OCI-LY3 (cell line): ENCODE measurements around the gene GADL1.

Experiments used
- H2AFZ ChIP-seq: fragments of 200-600, 300-600 bp; shearing (Covaris generic); 2 replicates; pipeline ENCODE4 v1.6.0; 2014; ENCODE audit warnings: antibody characterized with exemption, low read depth, low read length
- H3K27ac ChIP-seq: fragments of 200-600, 300-600 bp; sonication (generic); 2 replicates; pipeline ENCODE4 v1.5.1; 2014; ENCODE audit warnings: mild to moderate bottlenecking, low read length, moderate library complexity, mixed read lengths
- H3K27me3 ChIP-seq: fragments of 200-600, 300-600 bp; sonication (generic); 2 replicates; pipeline ENCODE4 v1.6.1; 2014; ENCODE audit warnings: low read depth, low read length, mixed read lengths
- H3K36me3 ChIP-seq: fragments of 200-600, 300-600 bp; sonication (generic); replicated peaks from 2 replicates; pipeline ENCODE3; 2014; ENCODE audit warnings: low read depth, low read length, mixed read lengths
- H3K4me1 ChIP-seq: fragments of 300-600, 200-600 bp; sonication (generic); 2 replicates; pipeline ENCODE4 v1.6.1; 2014; ENCODE audit warnings: low read length, mixed read lengths
- H3K4me2 ChIP-seq: fragments of 200-600, 300-600 bp; sonication (generic); 2 replicates; pipeline ENCODE4 v1.6.1; 2014; ENCODE audit warnings: low read length, mixed read lengths
- H3K4me3 ChIP-seq: fragments of 300-600, 200-600 bp; sonication (generic); 2 replicates; pipeline ENCODE4 v1.5.1; 2014; ENCODE audit warnings: antibody characterized with exemption, mild to moderate bottlenecking, low read length, moderate library complexity
- H3K79me2 ChIP-seq: fragments of 300-600, 200-600 bp; shearing (Covaris generic); 2 replicates; pipeline ENCODE4 v1.6.1; 2014; ENCODE audit warnings: mild to moderate bottlenecking, low read length, mixed read lengths
- H3K9ac ChIP-seq: fragments of 300-600, 200-600 bp; shearing (Covaris generic); 2 replicates; pipeline ENCODE4 v1.6.0; 2014; ENCODE audit warnings: mild to moderate bottlenecking, low read length, moderate library complexity
- H3K9me3 ChIP-seq: fragments of 200-600, 300-600 bp; shearing (Covaris generic); 2 replicates; pipeline ENCODE4 v1.6.1; 2014; ENCODE audit warnings: low read length, mixed read lengths; ENCODE audit not compliant: insufficient read depth
- H4K20me1 ChIP-seq: fragments of 200-600, 300-600 bp; sonication (generic); 2 replicates; pipeline ENCODE4 v1.6.1; 2016; ENCODE audit warnings: low read length, mixed read lengths; ENCODE audit not compliant: insufficient read depth
- CTCF ChIP-seq: fragments of 200-600, 300-600 bp; sonication (generic); IDR thresholded peaks from 2 replicates; pipeline ENCODE4 v1.5.1; 2014; ENCODE audit warnings: antibody characterized with exemption, low read length, low read depth
- EZH2phosphoT487 ChIP-seq: fragments of 200-600 bp; shearing (Covaris generic); IDR thresholded peaks from 2 replicates; pipeline ENCODE4 v1.6.1; 2018; ENCODE audit warnings: antibody characterized with exemption, mixed run types, low read depth

The GADL1 gene

DNA sequence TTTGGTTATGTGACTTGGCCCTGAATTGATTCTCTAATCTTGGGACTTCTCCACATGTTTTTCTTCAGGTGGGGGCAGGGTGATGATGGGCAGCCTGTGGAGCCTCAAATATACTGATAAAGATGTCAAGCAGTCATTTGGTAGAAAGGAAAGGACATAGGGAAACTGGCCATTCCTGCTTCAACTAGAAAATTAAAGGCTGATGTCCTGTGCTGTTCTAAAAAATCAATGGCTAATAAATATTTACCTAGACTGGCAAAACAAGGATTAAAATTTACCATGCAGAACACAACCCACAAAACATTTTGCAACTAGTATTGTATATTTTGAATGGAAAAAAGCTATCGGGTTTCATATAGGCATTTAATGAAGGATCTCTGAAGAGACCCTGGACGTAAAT is 133.7 kb downstream of the GADL1 start:
- Histone ChIP-seq H3K9ac (no peak overlapping the region), H3K36me3 (no peaks in the 10 kb centered on the region), H3K4me2 (no peak overlapping the region), H3K4me1 (no peaks in the 10 kb centered on the region), H3K27ac (no peak overlapping the region), H2AFZ (no peak overlapping the region), H3K27me3 (no peaks in the 10 kb centered on the region), H3K79me2 (no peaks in the 10 kb centered on the region), H3K9me3 (no peaks in the 10 kb centered on the region), H3K4me3 (no peak overlapping the region), H4K20me1 (no peaks in the 10 kb centered on the region)
- TF ChIP-seq EZH2phosphoT487: no peak

DNA sequence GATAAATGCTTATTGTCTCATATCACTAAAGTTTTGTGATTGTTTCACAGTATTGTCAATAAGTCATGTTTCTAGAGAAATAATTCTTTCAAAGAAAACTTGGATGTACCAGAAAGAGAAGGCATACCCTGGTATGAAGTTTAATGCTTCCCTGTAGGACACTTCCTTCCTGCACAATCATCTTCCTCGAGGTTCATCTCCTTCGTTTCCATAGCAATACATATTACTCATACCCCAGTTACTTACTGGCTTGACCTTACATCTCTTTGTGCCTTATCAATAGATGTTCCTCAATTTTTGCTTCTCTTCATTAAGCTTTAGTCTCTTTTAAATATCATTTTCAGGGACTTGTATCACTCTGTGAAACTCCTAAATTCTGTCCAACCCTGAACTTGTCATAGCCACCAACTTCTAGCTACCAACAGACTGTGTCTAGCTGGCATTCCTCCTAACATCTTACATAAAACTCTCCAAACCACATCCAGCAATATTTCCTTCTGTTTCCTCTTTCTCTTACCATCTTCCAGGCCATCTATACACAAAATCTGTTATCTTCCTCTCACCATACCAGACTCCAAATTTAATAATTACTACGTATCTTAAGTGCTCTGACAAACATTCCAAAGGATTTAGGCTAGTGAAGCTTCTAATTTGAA is 134.3 kb downstream of the GADL1 start:
- H3K4me2 ChIP-seq: no peak overlapping the region
- H2AFZ ChIP-seq: no peak overlapping the region
- no peak overlapping the region for H3K4me3 ChIP-seq
- H4K20me1 ChIP-seq: no peaks in the 10 kb centered on the region
- no peaks in the 10 kb centered on the region for H3K27me3 ChIP-seq
- no peaks in the 10 kb centered on the region for H3K4me1 ChIP-seq
- H3K9me3 ChIP-seq: no peaks in the 10 kb centered on the region
- H3K36me3 ChIP-seq: no peaks in the 10 kb centered on the region
- no peak for TF ChIP-seq EZH2phosphoT487
- no peak for TF ChIP-seq CTCF
- no peaks in the 10 kb centered on the region for H3K79me2 ChIP-seq
- H3K27ac ChIP-seq: no peak overlapping the region
- H3K9ac ChIP-seq: no peak overlapping the region

DNA sequence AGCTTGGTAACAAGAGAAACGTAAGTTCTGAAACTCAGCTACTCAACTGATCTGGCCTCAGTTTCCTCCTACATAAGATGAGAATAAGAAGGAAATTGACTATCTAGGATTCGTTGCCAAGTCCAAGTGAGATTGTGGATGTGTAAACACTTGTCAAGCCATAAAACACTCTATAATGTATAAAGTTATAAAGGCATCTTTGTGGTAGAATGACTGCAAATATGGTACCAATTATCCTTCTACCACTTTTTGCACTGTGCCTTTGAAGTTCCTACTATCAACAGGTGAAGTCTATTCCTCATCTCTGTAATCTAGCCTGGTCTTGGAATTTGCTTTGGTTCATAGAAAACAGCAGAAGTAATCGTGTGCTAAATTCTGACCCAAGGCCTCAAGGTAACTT is 138.2 kb downstream of the GADL1 start:
- Histone ChIP-seq H2AFZ (no peak overlapping the region), H3K9ac (no peak overlapping the region), H3K27me3 (no peaks in the 10 kb centered on the region), H3K9me3 (no peaks in the 10 kb centered on the region), H3K4me1 (peaks cover 16% of the 10 kb centered on the region), H3K27ac (no peak overlapping the region), H3K36me3 (no peaks in the 10 kb centered on the region), H3K79me2 (no peaks in the 10 kb centered on the region), H3K4me2 (no peak overlapping the region), H3K4me3 (no peak overlapping the region), H4K20me1 (no peaks in the 10 kb centered on the region)
- no peak for TF ChIP-seq EZH2phosphoT487
- no peak for TF ChIP-seq CTCF

- Histone ChIP-seq H3K9me3 (no peaks in the 10 kb centered on the region), H3K4me1 (peaks cover 21% of the 10 kb centered on the region), H3K79me2 (no peaks in the 10 kb centered on the region), H3K27me3 (no peaks in the 10 kb centered on the region), H3K27ac (no peak overlapping the region), H3K36me3 (no peaks in the 10 kb centered on the region), H4K20me1 (no peaks in the 10 kb centered on the region), H3K4me2 (no peak overlapping the region), H3K4me3 (no peak overlapping the region), H2AFZ (no peak overlapping the region), H3K9ac (no peak overlapping the region)
- TF ChIP-seq EZH2phosphoT487 (no peak), CTCF (no peak)
These were observed 140.0 kb downstream of the GADL1 start for GRCh38 chr3:30754426-30754825.

GRCh38 chr3:30753766-30754165 is 140.7 kb downstream of the GADL1 start:
- no peaks in the 10 kb centered on the region for H3K27me3 ChIP-seq
- H3K4me2 ChIP-seq: no peak overlapping the region
- H4K20me1 ChIP-seq: no peaks in the 10 kb centered on the region
- no peak for TF ChIP-seq CTCF
- no peak for TF ChIP-seq EZH2phosphoT487
- no peak overlapping the region for H2AFZ ChIP-seq
- no peaks in the 10 kb centered on the region for H3K79me2 ChIP-seq
- peaks cover 21% of the 10 kb centered on the region for H3K4me1 ChIP-seq
- no peak overlapping the region for H3K4me3 ChIP-seq
- H3K36me3 ChIP-seq: no peaks in the 10 kb centered on the region
- no peaks in the 10 kb centered on the region for H3K9me3 ChIP-seq
- no peak overlapping the region for H3K27ac ChIP-seq
- H3K9ac ChIP-seq: no peak overlapping the region
